Left hindlimb (tissue), 1 donor: ENCODE measurements around the gene SMARCB1.
A peak's percentile ranks its signal among the peaks of the same experiment; 100 is the strongest.

Experiments
- DNase-seq: peaks from one replicate; pipeline ENCODE4 v3.0.0-alpha.2; 2018

The SMARCB1 gene

DNA sequence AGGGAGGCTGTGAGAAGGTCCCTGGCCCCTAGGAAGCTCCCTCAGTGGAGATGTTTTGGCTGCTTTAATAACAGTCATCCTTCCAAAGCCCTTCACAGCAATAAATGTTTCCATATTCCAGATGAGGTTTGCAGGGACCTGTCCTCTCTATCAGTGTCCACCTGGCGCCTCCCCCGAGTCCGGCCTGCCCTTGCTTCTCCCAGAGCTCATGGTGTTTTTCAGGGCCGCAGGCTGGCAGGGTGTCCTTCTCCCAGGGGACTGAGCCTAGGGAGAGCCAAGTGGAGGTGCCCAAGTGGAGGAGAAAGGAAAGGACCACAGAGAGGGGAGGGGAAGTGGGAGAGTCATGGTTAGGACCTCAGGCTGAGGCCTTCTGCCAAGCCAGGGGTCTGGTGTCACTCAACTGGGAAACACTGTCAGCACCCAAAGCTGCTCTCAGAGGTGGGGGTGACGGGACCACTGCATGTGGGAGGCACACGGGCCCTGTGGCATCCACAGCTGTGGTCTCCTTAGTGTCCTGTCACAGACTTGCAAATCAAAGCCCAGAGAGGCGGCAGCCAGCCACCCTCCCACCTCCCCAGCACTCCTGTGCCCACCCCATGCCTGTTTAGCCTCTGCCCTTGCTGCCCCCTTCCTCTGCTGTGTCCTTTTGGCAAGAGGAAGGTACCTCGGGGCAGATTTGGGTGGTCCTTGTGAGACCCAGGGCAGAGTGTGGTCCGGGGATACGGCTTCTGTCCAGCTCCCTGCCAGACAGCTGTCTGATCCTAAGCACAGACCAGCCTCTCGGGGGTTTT lies 45.7 kb downstream of the SMARCB1 start:
- DNase-seq, result no peak

DNA sequence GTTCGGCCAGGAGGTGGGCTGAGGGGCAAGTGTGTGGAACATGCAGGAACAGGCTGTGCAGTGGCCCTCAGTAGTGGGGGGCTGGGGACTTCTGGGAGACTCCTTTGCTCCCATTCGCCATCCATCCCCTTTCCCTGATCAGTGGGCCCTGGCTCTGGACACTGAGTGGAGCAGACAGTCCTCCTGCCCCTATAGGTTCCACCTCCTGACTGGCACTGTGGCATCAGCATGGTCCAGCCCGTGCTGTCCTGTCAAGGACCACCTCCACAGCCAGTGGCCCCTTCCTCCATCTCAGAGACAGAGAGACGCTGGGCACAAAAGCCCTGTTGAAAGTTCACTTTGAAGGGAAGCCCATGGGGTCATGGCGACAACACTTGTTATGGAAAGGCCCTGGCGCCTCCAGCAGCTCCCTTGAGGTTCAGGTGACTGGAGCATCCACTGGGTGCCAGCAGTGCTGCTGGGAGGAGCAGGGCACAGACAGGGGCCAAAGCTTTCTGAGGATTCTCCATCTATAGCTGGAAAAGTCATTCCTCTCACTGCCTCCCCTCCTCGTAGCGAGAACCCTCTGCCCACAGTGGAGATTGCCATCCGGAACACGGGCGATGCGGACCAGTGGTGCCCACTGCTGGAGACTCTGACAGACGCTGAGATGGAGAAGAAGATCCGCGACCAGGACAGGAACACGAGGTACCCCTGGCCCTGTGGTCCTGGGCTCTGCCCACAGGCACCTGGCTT lies 46.4 kb downstream of the SMARCB1 start:
- DNase-seq, result no peak

DNA sequence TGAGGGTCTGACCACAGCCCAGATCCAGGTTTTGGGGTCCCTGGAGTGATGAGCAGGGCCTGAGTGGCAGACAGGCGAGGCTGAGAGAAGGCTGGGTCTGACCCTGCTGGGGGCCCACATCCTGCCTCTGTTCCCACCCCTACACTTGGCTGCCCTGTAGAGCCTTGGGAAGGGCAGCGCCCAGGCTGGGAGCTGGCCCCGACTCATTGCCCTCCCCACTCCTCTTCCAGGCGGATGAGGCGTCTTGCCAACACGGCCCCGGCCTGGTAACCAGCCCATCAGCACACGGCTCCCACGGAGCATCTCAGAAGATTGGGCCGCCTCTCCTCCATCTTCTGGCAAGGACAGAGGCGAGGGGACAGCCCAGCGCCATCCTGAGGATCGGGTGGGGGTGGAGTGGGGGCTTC lies 47.1 kb downstream of the SMARCB1 start:
- DNase-seq, result no peak

DNA sequence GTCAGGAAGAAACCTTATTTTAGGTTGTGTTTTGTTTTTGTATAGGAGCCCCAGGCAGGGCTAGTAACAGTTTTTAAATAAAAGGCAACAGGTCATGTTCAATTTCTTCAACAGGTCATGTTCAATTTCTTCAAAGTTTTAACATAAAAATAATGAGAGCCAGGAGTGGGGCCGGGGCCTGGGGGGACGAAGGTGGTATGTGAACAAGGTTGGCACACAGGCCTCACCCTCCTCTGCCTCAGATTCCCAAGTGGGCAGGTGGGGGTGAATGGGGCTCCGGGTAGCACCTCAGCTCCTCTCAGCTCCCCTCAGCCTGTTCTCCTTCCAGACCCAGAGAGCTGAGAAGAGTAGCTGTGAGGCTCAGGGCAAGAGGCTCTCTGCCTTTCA lies 47.6 kb downstream of the SMARCB1 start:
- no peak for DNase-seq

DNA sequence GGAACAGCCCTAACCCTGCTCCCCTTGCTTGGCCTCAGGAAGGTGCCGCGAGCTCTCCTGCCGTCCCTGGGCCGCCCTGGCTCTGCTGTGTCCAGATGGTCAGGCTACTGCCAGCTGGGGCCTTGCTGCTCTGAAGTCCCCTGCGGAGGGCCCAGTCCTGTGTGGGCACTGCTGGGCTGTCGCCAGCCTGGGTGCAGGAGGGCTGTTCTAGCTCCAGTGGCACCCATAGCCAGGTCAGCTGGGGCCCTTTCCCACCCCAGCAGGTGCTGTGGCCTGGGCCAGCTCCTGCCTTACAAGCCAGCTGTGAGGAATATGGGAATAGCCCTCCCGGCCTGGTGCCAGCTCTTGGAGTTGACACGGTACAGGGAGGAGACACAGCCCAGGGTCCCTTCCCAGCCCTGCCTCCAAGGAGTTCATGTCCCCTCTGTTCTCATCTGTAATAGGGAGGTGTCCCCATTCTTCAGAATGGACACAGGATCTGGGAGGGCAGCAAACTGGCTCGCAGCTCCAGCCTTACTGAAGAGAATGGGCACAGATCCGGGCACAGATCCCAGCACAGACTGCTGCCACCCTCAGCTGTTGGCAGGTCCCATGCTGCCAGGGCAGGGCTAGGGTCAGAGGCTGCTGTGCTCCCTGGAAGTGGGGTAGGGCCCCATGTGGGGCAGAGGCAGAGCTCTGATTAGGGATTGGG lies 48.2 kb downstream of the SMARCB1 start:
- DNase-seq, result peak; percentile 36

DNA sequence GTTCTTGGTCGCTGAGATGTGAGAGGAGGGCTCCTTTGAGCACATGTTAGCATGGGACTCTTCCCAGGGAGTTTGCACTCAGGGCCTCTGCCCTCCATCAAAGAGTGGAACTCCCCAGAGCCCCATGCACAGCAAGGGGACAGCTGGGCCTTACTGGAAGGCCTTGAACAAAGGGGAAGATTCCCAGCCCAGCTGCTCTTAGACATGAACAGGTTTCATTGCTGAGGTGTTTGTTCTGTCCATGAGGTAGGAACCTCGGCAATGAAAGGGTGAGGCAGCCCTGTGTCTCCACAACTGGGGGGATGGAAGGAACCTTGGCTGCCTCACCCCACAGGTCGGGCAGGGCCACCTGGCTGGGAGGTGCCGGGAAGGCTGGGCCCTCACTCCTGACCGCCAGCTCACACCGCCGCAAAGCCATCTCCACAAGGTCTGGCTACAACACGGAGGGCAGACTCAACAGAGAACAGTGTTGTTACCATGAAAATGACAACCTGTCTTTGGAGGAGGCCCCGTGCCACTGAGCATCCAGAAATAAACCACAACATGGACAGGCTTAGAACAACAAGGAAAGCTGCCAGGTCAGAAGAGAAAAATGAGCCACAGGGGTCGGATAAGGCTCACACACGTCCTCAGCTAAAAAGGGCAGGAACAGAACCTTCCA lies 48.8 kb downstream of the SMARCB1 start:
- DNase-seq, result peak; percentile 30

DNA sequence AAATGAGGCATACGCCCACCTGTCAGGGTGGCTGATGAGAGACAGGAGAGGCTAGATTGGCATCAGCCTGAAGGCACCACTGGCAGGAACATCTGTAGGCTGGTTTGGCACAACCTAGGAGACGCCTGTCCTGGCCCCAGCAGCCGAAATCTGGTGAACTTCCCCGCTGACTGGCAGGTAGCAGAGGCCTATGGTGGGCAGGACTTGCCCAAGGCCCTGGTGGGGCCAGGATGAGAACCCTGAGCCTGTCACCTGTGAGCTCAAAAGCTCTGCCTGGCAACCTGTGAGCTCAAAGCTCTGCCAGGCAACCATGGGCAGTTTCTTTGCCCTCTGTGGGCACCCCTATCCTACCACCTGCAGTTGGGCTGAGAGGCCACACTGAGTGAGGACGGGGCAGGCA lies 49.5 kb downstream of the SMARCB1 start:
- DNase-seq, result no peak

DNA sequence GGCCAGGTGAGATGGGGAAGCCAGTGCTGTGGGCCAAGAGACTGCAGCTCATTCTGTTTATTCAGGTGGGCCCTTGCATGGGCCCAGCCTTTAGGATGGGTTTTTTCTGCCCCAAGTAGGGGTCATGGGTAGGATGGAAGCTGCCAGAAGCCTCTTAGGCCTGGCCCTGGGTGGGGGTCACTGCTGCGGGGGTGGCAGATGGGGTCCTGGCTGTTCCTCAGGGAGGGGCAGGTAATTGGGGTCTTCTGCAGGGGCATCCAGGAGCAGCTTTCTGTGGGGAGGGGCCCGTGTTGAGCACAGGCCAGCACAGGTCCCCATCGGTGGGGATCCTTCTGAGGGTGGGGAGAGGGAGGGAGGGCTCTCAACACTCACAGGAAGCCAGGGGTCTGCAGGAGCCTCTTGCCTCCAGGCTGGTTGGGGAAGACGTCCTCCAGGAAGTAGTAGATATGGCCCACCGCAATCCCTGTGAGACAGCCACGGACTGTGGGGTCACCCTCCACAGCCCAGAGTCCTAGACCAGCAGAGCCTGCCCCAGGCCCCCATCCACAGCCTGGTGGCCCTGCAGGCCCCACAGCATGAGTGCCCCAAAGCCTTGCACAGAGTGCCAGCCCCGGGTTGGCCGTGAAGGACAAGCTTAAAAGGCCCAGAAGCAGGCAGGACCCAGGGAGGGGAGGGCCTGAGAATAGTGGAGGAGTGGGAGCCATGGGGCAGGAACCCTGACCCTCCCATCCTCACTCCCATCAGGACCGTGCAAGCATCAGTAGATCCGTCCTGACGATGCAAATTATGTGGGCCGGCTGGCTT lies 50.1 kb downstream of the SMARCB1 start:
- DNase-seq, result peak; percentile 31

DNA sequence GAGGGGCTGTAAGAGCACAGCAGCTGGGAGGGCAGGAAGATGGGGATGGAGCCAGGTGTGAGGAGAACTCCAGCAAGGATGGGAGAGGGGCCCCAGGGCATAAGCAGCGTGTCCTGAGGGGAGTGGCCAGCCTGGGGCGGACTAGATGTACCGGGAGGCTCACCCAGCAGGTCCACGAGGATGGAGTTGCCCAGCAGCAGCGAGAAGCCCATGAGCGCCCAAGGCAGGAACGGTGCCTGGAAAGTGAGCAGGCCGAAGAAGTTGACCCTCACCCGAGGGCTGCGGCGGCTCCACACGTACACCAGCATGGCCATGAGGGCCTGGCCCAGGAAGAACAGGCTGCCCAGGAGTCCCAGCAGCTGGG lies 50.7 kb downstream of the SMARCB1 start:
- no peak for DNase-seq

DNA sequence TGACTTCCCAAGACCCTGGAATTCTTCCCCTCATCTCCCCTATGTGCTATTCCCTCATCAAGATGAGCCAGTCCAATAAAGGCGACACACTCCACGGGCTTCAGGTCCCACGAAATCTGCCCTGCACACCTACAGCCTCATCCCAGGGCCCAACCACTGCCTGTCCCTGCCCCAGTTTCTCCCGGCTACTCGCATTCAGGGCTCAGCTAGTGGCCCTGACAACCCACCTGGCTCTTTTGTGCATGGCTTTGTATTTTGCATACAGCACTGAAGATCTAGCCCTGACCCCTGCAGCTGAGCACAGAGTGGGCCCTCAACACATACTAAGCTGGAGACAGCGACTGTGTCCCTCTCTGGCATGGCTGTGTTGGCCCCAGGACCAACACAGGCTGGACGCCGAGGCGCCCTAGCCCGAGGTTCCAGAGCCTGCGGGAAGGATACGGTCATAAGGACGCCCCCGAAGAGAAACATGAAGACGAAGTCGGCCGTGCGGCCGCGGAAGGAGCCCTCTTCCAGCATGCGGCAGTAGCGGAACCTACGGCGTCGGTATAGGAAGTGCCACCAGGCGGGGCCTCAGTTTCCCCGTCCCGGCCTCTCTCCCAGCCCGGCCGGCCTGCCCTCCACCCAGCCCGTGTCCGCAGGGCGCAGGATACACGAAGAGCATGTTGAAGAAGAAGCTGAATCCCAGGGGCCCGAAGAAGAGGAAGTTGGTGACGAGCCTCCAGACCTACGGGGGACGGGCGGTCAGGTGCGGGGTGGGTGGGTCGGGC lies 51.3 kb downstream of the SMARCB1 start:
- no peak for DNase-seq

DNA sequence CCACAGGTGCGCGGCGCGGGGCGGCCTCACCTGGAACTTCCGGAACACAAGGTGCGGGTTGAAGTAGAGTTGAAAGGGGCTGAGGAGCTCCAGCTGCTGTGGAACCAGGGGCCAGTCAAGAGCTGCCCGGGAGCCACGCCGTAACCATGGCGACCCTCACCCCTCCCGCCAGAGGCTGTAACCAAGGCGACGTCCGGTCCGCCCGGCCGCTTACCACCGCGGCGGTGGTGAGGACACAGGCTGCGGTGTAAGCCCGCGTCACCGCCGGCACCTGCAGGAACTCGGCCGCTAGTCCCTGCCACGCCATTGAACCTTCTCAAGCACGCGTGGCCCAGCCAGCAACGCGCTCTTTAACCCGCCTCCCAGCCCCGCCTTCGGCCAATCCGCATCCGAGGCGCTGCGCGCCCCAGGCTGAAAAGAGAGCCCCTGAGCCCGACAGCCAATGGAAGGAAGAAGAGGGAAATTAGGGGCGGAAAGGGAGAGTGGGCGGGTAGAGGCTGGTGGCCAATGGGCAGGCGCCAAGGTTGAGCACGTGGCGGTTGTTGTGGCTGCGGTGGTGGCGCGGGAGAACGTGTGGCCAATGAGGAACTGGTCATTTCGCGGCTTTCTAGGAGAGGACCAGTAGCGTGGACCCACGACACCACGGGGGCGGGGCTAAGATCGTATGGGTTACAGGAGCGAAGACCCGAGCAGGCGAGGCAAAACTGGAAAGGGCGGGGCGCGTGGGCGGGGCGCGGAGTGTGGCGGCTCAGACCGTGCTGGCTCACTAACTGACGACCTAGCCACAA lies 52.1 kb downstream of the SMARCB1 start, which contains the start of gene DERL3:
DERL3 (minus strand) TSS at position 326 of the 788 bp plus-strand sequence; CDS start at position 307, 19 bp downstream.
- peak; percentile 97 for DNase-seq

DNA sequence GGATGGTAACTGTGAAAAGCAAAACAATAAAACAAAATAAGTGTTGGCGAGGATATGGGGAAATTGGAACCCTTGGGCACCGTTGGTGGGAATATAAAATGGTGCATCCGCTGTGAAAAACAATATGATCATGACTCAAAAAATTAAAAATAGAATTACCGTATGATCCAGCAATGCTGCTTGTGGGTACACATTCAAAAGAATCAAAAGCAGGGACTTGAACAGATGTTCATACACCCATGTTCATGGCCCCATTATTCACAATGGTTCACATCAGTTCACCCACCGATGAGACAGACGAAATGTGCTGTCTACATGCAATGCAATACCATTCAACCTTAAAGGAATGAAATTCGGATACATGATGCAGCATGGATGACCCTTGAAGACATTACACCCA lies 53.3 kb downstream of the SMARCB1 start:
- DNase-seq, result no peak

DNA sequence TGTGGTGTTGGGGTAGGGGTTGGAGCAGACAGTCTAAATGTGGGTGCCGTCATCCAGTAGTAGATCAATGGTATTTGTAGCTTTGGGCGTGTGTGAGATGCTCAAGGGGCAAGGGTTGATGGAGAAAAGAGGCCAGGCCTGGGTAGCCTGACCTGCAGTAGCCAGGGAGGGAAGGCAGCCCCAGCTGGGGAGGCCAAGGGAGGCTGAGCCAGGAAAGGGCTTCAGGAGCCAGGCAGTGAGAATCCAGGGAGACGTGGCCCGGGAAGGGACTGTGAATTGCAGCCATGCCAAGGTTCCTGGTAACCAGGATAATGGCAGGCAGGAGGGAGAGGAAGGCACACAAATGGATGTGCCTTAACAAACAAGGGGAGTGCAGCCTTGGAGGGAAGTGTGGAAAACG lies 54.5 kb downstream of the SMARCB1 start:
- DNase-seq, result no peak

DNA sequence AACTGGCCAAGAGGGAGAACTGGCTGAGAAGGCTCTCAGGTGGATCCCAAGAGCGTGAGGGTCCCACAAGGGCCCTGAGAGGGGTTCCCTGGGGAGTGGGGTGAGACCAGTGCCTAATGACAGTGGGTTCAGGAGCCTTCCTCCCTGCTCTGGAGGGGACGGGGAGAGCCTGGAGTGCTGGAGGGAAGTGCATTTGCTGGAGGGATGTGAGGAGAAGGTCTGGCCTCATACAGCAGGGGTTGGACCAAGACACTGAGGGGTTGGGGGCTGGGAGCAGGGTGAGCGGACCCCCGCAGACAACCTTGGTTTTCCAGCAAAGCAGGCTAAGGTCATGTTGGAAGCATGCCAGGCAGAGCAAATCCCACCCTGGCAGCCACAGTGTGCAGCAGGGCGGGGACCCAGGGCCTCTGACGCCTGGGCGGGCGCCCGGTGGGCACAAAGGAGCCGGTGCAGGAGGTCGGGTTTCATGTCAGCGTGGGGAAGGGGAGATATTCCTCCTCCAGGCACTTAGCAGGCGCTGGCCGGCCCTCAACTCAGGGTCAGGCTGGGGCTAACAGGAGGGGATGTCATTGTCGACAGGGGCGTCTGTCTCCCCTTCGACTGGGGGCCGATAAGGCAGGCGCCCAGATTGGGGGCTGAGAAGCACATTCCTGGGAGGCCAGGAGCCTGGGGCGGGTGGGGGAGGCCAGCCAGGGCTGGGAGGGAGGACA lies 55.1 kb downstream of the SMARCB1 start:
- DNase-seq, result no peak

DNA sequence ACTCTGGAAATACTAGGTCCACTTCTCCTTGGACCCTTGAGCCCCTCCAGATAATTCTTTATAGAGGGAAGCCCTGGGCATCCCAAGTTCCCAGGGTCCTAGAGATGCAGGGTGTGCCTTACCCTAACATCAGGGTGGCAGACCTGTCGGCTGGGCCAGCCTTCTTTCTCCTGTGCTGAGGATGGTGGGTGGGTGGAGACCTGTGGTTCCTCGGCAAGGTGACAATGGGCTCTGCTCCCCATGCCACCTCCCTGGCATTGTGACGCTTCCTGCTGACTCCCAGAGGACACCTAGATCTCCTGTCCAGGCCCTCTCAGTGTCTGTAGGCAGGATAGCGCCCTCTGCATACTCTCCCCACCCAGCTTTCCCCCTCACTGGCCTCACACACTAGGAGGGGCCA lies 55.8 kb downstream of the SMARCB1 start:
- no peak for DNase-seq

DNA sequence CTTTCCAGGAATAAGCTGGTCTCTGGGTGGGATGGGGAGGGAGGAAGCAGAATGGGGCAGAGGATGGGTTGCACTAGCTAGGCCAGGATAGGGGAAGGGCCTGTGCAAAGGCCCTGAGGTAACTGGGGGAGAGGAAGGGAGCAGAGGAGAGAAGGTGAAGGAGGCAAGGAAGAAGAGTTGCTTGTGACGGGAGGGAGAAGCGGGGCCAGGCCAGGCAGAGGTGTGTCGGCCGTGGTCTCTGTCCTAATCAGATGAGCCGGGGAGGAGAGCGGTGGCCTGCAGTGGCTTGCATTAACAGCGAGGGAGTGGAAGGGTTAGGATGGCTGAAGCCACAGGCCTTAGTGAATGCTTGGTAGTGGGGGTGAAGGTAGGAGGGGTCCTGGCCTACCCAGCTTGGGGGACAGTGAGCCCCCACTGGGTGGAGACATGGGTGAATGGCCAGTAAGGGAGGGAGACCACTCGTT lies 58.0 kb downstream of the SMARCB1 start:
- DNase-seq, result no peak

DNA sequence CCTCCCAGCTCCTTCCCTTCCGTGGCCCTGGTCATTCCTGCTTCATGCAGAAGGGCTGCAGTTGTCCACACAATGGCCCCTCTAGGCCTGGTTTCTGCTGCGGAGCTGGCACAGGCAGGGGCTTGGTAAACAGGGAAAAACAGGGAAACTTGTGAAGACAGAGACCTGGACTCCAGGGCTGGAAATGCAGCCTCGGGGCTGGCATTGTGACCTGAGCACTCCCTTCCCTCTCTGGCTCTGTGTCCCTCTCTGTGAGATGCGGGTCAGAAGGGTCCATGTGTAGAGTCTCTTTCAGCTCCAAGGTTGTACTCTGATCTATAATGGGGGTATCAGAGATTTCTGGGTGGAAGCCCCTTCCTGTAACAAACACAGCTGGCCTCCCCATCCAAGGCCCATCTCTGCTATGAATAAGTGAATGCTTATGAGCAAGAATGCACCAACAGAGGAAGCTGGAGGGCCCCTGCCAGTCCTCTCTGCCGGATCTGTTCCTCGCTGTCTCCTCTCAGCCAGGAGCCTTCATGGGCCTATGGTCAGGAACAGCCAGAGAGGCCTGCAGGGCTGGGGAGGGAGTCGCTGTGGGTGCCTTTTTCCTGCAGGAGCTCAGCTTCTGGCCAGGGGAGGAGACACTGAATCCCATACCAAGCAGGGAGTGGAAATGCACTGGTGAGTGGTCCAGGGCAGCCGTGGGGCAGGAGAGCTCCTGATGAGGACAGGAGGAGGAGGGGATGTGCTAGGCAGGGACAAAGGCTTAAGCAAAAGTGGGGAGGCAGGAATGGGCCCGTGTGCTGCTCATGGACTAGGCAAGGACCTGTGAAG lies 58.7 kb downstream of the SMARCB1 start:
- no peak for DNase-seq

DNA sequence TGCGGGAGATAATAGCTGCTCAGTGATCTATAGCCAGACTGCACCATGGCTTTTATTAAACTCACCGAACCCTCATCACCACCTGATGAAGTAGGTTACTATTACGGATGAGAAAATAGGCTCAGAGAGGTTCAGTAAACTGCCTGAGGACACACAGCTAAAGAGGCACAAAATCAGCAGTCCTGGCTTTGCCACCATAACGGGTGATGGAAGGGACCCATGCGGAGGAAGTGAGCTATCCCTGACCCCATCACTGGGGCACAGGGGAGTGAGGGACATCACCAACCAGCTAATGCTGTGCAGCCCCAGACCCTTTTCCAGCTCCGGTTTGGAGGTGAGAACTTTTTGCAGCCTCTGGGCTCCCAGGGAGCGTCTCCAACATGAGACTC lies 59.3 kb downstream of the SMARCB1 start:
- no peak for DNase-seq

DNA sequence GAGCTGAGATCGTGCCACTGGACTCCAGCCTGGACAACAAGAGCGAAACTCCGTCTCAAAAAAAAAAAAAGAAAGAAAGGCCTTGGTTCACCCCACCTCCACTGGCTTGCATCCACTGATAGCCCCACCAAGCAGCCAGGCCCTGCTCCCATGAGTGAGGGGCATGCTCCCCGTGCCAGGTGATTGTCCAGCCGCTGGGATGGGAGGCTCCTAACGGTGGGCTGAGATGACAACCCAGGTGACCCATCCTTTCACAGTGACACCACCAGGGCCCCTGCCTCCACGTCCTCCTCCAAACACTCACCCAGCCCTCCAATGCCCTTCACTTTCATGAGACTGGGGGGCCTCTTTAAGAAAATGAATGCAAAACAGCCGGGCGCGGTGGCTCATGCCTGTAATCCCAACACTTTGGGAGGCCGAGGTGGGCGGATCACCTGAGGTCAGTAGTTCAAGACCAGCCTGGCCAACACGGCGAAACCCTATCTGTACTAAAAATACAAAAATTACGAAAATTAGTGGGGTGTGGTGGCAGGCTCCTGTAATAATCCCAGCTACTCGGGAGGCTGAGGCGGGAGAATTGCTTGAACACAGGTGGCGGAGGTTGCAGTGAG lies 60.6 kb downstream of the SMARCB1 start:
- DNase-seq, result no peak
